NCI-H510A treated with DMSO at 0.1 percent for 48 hours (cell line): ENCODE results near the gene CMTM2.

ENCODE experiments used
- DNase-seq: peaks from one replicate; lab custom pipeline; 2025; lab: John Stamatoyannopoulos, UW

CMTM2 gene

GRCh38 chr16:66578651-66579531, at the start of gene CMTM2:
CMTM2 (plus strand) TSS chr16:66579463; CDS start chr16:66579608, 145 bp downstream.
- no peak for DNase-seq

- DNase-seq: no peak
These were observed 49.8 kb upstream of the CMTM2 start for GRCh38 chr16:66529475-66529874.

GRCh38 chr16:66534376-66534799, 44.9 kb upstream of the CMTM2 start:
- DNase-seq: no peak

- DNase-seq: no peak
These were observed 42.7 kb upstream of the CMTM2 start for GRCh38 chr16:66536525-66536924.

- DNase-seq: no peak
These were observed 42.0 kb upstream of the CMTM2 start for GRCh38 chr16:66537236-66537635.

- DNase-seq: no peak
These were observed 40.4 kb upstream of the CMTM2 start for GRCh38 chr16:66538910-66539309.

- DNase-seq: no peak
These were observed 39.4 kb upstream of the CMTM2 start for GRCh38 chr16:66539623-66540469.

- no peak for DNase-seq
These were observed 37.6 kb upstream of the CMTM2 start for GRCh38 chr16:66541388-66542355.

GRCh38 chr16:66542396-66542795, 36.9 kb upstream of the CMTM2 start:
- DNase-seq: no peak

- no peak for DNase-seq
These were observed 35.7 kb upstream of the CMTM2 start for GRCh38 chr16:66543541-66543940.

GRCh38 chr16:66544016-66544757, 35.1 kb upstream of the CMTM2 start:
- no peak for DNase-seq

GRCh38 chr16:66547101-66547989, 31.9 kb upstream of the CMTM2 start:
- no peak for DNase-seq

- DNase-seq: no peak
These were observed 31.2 kb upstream of the CMTM2 start for GRCh38 chr16:66548068-66548467.

GRCh38 chr16:66548868-66549267, 30.4 kb upstream of the CMTM2 start:
- no peak for DNase-seq

- no peak for DNase-seq
These were observed 29.8 kb upstream of the CMTM2 start, which contains the start of gene TK2 for GRCh38 chr16:66549284-66550131. TK2 (minus strand) TSS chr16:66550122; CDS start chr16:66550061, 61 bp downstream.

- DNase-seq: peak; percentile 30
These were observed 27.9 kb upstream of the CMTM2 start for GRCh38 chr16:66551348-66551759.

GRCh38 chr16:66551788-66552285, 27.4 kb upstream of the CMTM2 start:
- DNase-seq: no peak

GRCh38 chr16:66552286-66553177, 26.7 kb upstream of the CMTM2 start, which contains the start of gene CKLF:
CKLF (plus strand) TSS chr16:66552576; CDS start chr16:66552716, 140 bp downstream.
- DNase-seq: peak; percentile 81
